Skeletal muscle cell (primary cell): ENCODE results near the gene ARMC2.
A peak's percentile ranks its signal among the peaks of the same experiment; 100 is the strongest.
"Not testable (repeated sequence)": the region's sequence is repeated elsewhere in the genome, so short reads cannot be mapped to it uniquely, and the experiment has no call there.

Experiments used
- DNase-seq: peaks from one replicate; pipeline ENCODE4 v3.0.0-alpha.2; 2010; ENCODE audit warnings: low read depth
- H3K4me3 ChIP-seq: 2 replicates; pipeline ENCODE4 v1.5.1; 2011; ENCODE audit warnings: low read depth, mild to moderate bottlenecking, control low read depth, low read length, moderate library complexity

The ARMC2 gene

DNA sequence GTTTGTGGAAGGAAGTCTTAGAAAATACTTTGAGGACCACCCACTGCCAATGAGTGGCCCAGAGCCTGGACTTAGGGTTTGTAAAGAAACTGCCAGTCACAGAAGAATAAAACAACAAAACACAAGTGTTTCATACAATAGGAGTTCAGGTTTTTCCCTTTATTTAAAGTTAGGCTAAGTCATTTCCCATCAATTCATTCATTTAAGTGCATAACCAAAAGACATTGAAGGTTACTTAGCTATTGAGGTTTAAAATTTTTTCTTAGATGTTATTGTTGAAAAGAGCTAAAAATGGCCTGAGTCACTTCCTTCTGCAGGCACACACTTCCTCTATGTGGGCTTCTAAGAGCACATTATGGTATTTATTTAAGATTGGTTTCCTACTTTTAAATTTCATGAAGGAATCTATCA is 54.2 kb downstream of the ARMC2 start:
- DNase-seq: no peak
- H3K4me3 ChIP-seq: no peak overlapping the region

DNA sequence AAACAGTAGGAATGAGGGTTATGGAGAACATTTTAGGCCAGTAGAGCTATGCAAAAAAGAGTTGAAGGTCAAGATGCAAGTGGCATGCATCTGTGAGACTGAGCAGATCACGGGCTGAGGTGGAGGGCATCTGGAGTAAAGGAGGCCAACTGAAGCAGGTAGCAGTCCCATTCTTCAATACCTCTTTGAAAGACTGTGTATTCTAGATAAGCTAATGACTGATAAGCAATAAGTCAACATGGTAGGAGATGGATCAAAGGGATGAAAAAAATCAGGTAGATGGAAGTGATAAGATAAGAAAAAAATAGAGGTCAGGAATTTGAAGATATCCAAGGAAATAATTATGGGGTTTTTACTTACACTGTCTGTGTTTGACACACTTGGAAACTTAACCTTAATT is 55.6 kb downstream of the ARMC2 start:
- no peak overlapping the region for H3K4me3 ChIP-seq
- DNase-seq: no peak

DNA sequence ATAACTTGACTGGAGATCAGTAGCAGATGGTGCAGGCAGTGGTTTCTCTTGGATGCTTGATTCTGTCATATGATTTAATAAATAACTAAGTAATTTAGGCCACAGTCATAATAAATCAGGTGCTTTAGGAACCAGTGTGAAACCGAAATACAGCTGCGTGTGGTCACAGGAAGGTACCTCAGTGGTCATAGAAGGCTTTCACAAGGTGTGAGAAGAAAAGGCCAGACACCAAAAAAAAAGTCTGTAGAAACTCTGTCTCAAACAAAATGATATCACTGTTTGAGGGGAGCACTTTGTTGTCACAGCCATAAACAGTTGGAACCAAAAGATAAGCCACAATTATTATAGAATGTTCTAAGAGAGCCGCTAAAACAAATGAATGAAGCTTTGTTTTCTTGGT is 56.5 kb downstream of the ARMC2 start:
- DNase-seq: no peak
- H3K4me3 ChIP-seq: no peak overlapping the region

DNA sequence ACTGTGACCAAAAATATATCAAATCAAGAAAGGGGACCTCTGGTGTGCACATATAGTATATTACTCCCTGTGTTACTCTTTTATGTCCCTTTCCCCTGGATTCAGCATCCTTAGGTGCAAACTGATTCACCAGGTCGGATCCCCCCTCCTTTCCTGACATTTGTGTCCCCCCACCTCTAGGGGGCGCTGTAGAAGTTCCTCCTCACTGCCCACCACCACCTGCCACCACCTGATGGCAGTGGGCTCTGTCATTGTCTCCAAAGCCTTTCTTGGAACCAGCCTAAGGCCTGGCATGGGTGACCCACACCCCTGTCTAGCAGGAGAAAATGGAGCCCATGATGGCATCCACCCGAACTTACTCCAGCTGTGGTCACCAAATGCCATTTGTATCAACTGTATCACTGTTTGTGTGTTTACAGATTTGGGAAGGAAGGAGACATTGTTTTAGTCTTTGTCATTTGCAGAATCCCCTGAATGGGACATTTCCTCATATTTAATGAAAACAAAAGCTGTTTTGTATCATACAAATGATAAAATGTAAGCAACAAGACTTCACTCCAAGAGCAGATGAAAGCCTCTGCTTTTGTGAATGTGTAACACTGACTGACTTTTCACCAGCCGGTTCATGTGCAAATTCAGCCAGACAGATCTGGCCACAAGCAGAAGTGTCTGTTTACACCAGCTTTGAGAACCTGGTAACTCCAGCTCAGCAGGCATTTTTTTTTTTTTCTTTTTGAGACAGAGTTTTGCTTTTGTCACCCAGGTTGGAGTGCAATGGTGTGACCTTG is 66.2 kb downstream of the ARMC2 start:
- H3K4me3 ChIP-seq: no peak overlapping the region
- no peak for DNase-seq

DNA sequence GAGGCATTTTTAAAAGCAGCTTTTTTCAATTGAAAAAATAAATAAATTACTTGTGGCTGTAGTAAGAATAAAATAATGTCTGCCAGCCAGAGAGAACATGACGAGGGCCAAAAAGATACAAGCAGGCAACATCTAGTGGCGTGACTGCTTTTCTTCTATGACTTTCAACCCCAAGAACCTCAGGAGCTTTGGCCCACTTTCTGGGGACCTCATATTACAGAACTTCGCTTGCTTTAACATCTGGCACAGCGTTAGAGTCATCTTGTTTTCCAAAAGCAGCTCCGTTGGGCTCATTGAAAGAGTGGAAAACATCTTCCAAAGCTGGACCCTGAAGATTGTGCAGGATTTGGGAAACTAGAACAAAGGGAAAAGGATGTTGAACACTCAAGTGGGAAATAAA is 67.0 kb downstream of the ARMC2 start:
- DNase-seq: no peak
- no peak overlapping the region for H3K4me3 ChIP-seq

DNA sequence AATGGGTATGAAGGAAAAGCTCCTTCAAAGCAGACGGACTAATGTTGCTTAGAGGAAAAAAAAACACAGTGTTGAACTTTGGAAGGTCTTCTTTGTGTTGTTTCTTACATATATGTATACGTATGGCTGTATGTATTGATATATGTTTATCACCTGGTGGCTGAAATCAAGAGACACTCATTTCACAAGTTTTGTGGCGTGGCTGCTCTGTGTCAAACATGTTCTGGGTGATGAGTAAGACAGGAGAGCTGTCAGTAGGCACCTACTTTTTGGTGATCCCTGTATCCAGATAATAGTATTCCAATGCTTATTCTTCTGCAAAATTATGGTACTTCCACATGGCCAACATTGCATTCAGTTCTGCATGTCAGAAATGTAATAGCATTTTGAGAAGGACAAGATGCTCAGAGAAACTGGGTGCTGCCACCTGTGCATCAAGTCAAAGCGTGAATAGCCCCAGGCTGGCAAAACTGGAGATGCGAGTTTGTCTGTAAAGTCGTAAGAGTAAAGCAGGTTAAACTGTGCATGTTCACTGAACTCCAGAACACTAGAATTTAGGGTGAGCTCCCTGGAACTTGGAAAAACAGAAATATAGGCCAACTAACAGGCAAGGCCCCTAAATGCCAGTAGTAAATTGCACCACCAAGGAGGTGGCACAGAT is 67.9 kb downstream of the ARMC2 start:
- DNase-seq: no peak
- no peak overlapping the region for H3K4me3 ChIP-seq

DNA sequence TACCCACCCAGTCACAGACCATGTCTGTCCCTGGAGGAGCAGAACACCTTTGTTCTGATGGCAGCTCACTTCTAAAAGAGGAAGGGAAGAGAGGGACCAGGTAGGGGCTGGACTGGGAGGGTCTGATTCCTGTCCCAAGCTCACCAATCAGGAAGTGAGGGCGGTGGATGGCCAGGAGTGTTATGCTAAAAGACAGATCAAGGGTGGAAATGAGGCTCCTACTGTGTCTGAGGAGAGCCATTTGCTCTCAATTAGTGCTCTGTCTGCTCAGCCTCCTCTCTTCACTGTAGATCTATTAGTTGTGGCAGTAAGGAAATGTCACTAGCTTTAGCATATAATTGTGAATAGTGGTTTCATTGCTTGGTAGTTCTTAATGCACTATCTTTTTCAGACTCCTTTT is 72.5 kb downstream of the ARMC2 start:
- no peak overlapping the region for H3K4me3 ChIP-seq
- DNase-seq: no peak

DNA sequence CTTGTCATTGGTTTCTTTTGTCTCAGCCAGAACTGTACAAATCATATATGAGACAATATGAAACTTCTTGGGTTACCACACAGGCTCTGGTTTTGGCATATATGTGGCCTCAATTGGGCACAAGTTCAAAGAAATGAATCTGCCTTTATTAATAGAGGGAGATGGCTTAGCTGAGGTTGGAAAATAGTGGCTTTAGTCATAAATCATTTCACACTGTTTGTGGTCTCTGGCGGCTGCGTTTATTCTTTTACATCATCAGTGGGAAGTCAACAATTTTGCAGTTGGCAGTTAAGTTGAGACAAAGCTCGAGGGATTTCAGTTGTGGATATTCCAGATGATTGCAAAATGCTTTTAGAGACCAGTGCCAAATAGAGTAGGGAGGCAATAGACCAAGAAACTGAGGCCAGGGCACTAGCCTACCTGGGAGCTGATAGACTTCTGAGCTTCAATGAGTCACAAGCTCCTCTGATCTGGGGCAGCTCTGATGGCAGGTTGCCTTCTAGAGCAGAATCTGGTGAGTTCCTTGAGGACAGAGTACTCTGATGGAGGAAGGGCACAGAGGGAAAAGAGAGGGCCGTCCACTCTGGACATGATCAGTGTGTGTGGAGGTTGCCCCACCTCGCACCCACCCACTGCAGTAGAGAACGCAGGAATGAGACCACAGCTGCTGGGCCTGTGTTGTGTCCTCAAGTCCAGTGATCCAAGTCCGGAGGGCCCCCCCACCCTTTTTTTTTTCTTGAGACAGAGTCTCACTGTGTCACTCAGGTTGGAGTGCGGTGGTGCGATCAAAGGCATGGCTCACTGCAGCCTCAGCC is 73.5 kb downstream of the ARMC2 start:
- no peak overlapping the region for H3K4me3 ChIP-seq
- peak; percentile 87 for DNase-seq

DNA sequence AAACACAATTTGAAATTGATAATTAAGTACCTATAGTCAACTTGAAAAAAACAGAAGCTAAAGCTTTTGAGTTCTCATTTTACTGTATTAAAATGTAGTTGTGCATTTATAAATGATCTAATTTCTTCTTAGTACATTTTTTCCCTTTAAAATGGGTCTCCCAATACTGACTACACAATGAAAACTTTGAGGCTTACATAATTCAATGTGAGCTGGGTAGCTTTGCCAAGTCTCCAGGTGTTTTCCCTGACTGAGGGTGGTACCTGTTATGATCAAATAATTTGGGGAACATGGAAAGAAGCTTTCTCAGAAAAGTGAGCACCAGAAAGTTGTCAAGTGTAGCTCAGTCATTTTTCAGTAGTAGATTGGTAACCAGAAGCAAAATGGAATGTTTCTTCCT is 74.3 kb downstream of the ARMC2 start:
- H3K4me3 ChIP-seq: no peak overlapping the region
- DNase-seq: no peak

DNA sequence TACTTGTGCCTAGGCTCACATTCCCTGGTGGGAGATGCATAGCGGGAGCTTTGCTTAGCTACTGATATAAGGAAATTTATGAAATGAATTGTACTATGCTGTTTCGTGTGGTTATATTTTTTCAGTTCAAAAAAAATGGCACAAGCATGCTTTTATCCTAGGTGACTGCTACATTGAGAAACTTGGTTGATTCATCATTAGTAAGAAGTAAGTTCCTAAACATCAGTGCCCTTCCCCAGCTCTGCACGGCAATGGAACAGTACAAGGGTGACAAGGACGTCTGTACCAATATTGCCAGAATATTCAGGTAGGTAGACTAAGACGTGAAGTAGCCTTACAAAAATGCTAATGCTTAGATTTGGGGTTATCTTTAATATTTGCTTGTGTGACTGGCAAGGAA is 79.7 kb downstream of the ARMC2 start:
- DNase-seq: no peak

DNA sequence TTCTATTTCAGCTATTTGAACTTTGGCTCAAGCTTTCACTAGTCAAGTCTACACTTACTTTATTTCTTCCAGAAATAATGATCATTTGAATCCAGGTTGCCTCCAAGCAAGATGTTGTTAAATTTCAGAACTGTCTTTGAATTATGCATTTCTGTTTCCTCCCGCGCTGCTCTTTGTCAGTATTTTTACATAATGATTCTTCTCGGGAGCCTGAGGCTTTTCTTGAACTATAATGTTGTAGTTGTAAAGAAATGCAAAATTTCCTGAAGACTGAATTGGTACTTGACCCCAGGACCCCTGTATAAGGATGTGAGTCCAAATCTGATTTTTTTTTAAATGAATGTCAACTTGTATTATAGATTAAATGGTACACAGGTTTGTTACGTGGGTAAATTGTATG is 80.4 kb downstream of the ARMC2 start:
- no peak for DNase-seq

More for the DNA sequence above, 79.7 kb downstream of the ARMC2 start:
- no peak overlapping the region for H3K4me3 ChIP-seq

DNA sequence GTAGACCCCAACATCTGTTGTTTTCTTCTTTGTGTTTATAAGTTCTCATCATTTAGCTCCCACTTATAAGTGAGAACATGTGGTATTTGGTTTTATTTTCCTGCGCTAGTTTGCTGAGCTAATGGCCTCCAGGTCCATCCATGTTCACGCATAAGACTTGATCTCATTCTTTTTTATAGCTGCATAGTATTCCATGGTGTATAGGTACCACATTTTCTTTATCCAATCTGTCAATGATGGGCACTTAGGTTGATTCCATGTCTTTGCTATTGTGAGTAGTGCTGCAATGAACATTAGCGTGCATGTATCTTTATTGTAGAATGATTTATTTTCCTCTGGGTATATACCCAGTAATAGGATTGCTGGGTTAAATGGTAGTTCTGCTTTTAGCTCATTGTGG is 82.9 kb downstream of the ARMC2 start:
- not testable (repeated sequence) for H3K4me3 ChIP-seq, DNase-seq

More for the DNA sequence above, 80.4 kb downstream of the ARMC2 start:
- H3K4me3 ChIP-seq: no peak overlapping the region

DNA sequence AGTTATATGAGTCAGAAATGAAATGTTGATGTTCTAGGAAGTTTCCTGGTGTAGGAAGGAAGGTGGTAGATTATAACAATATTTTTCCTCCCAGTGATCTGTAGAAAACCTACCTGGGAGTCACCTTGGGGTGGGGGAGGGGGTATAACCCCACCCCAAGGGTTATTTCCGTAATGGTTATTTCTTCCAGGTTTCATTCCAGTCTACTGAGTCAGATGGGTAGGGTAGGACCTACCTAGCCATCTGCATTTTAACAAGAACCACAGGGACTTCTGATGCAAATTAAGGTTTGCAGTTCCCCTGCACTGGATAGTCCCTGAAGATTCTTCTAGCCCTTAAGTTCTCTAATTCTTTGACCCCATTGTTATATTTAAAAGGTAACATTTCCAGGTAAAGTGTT is 88.9 kb downstream of the ARMC2 start:
- H3K4me3 ChIP-seq: no peak overlapping the region
- DNase-seq: no peak

DNA sequence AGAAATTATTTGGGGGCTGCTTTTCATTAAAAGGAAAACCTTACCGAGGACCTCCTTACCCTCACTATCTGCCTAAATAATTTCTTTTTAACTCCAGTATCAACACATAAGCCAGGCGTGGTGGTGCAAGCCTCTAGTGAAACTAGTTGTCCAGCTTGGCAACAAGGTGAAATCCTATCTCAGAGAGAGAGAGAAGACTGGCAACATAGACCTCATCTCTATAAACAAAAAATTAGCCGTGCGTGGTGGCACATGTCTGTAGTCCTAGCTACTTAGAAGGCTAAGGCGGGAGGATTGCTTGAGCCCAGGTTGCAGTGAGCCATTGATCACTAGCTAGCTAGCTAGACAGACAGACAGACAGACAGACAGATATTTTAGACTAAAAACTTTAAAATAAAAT is 92.5 kb downstream of the ARMC2 start:
- no peak overlapping the region for H3K4me3 ChIP-seq
- no peak for DNase-seq

DNA sequence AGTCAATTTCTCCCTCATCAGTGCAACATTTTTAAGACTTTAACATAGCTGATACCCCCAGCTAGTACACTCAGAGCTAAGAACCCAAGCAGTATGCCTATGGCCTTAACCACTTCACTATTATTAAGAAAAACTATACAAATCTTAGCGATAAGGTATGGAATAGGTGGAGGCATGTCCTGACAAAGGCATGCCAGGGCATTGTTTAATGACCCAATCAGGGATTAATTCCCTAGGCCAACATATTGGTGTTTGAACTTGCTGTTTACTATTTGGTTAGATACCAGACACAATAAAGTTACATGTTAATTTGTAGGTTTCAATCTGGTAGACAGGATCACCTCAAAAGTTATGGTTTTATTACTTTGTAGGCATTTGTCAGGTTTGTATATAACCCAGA is 93.1 kb downstream of the ARMC2 start:
- no peak for DNase-seq

DNA sequence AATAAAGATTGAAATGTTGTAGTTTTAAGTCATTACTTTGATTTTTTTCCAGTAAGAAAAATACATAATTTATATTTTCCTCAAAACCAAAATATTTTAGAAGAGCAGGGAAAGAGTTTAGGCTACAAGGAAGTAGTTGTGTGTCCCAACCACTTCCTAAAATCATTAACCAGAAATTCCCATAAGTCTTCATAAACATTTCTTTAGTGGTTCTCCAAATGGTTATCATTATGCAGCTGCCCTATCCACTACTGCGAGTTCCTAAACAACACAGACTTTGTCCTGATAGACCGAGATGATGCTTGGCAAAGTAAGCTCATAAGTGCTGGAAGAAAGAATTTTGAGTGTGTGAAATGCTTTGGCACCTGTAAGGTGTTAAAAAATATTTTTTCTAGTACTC is 93.6 kb downstream of the ARMC2 start:
- no peak overlapping the region for H3K4me3 ChIP-seq
- no peak for DNase-seq

More for the DNA sequence above, 93.1 kb downstream of the ARMC2 start:
- H3K4me3 ChIP-seq: no peak overlapping the region

DNA sequence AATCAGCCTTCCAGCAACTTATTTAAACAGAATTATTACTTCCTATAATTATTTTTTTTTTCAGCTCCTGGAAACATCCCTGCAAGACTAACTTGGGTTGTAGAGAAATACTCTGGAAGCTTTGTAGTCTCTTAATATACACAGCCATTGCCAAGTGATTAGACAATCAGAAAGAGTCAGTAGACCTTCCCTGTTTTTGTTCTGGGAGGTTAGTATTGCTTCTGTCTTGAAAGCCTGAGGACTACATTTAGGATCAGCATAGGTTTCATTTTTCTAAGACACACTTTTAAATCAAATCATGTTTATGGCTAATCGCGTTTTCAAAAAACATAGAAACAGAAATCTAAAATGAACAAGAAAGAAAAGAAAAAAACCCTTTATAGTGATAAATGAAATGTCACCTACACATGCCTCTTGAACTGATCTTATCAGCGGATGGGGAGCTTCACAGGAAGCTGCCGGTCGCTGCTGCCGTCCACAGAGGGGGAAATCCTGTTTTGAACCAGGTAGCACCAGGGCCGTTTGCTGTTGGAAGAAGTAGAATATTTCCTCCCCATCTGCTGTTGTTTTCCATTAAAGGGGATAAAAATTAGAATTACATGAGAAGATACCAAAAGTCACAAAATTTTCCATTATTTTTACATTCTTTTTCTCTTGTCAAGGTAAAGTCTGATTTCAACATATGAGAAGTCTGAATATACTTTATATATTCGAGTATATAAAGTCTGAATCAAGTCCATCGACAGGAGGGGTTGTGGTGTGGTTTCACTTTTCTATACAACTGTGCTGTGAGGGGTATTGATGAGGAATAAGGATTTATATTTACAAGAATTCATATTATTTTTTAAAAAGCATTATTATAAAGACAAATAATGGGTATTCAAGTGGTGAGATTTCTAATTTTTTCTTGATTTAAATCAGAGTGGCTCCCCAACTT is 94.6 kb downstream of the ARMC2 start:
- no peak for DNase-seq

DNA sequence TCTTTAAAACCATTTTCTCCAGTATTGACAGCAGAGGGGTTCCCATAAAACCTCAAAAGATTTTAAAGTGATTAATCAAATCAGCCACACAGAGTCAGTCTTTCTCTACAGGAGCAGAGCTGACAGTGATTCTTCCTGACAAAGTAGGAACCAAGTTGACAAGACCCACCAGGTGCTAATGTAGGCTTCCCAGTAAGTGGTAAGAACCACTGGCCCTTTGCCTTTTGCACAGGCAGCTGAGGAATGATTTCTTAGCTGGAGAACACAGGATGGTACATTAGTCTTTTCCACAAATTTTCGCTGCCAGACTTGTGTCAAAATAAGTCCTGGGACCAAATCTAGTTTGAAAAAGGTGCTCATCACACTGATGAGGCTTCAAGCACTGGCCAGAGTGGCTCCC is 95.8 kb downstream of the ARMC2 start:
- no peak for DNase-seq
- no peak overlapping the region for H3K4me3 ChIP-seq

More for the DNA sequence above, 94.6 kb downstream of the ARMC2 start:
- H3K4me3 ChIP-seq: no peak overlapping the region
